ENCODE data around the gene ZBTB20.
"Not testable (repeated sequence)": the region's sequence is repeated elsewhere in the genome, so short reads cannot be mapped to it uniquely, and the experiment has no call there.

Gene ZBTB20

DNA sequence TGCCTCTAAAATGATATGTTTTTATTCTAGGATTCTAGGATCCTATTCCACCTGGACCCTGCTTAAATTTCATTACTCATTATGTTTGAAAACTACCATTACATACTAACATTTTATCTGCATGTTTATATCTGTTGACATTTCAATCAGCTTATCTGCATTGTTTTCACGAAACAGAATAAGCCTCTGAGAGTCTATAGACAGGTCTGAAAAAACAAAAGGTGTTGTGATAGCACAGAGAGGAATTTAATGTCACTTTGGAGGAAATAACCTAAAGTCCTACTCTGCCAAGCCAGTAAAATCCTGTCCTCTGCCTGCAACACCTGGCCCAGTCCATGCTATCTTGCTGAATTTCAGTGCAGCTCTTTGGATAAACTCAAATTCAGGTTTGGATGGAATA lies 315.2 kb downstream of the ZBTB20 start:
- no peak for DNase-seq (ENCODE audit: low read depth)

- peak; percentile 15 for DNase-seq (ENCODE audit: low read depth)
Measured at GRCh38 chr3:114830652-114831051, 316.4 kb downstream of the ZBTB20 start.

DNA sequence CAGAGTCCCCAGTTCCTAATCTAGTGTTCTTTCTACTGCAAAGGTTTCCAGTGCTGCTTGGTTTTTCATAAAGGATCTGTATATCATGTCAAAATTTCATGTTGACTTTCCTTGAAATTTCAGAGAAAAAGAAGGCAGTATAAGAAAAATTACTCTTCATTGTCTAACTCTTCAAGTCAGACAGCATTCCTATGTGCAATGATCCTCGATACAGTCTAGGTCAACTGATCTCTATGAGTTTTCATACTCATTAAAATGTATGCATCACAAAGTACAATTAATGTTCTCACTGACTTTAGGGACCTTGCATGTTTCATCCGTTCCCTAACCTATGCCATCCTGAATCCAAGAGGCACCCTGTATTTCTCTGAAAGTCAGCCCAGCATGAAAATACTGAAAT lies 317.3 kb downstream of the ZBTB20 start:
- DNase-seq (ENCODE audit: low read depth), result no peak

- peak; percentile 43 for DNase-seq (ENCODE audit: low read depth)
Measured at GRCh38 chr3:114827495-114827894, 319.6 kb downstream of the ZBTB20 start.

- DNase-seq (ENCODE audit: low read depth), result no peak
Measured at GRCh38 chr3:114824014-114824413, 323.1 kb downstream of the ZBTB20 start.

DNA sequence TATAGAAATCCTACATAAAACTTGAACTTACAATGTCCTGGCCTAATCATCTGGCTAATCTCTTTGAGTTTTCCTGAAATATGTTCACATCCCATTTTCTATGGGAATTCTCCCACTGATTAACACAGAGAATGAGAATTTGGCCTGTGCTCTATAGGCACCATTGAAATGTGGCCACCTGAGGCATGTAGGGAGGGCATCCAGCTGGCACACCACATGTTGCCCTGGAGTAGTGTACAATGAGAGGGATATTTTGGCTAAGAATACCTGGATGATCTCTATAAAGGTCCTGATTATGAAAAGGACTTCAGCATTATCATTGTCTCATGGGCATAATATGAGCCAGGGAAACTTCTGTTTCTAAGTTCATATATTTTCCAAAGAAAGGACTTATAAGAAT lies 324.0 kb downstream of the ZBTB20 start:
- no peak for DNase-seq (ENCODE audit: low read depth)

GRCh38 chr3:114816052-114816451 lies 331.0 kb downstream of the ZBTB20 start:
- DNase-seq (ENCODE audit: low read depth), result no peak

DNA sequence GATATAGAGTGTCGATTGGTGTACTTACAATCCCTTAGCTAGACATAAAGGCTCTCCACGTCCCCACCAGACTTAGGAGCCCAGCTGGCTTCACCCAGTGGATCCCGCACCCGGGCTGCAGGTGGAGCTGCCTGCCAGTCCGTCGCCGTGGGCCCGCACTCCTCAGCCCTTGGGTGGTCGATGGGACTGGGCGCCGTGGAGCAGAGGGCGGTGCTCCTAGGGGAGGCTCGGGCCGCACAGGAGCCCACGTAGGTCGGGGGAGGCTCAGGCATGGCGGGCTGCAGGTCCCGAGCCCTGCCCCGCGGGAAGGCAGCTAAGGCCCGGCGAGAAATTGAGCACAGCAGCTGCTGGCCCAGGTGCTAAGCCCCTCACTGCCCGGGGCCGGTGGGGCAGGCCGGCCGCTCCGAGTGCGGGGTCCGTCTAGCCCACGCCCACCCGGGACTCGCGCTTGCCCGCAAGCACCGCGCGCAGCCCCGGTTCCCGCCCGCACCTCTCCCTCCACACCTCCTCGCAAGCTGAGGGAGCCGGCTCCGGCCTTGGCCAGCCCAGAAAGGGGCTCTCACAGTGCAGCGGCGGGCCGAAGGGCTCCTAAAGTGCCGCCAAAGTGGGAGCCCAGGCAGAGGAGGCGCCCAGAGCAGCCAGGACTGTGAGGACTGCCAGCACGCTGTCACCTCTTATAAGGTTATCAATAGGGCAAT lies 334.4 kb downstream of the ZBTB20 start:
- DNase-seq (ENCODE audit: low read depth), result not testable (repeated sequence)

DNA sequence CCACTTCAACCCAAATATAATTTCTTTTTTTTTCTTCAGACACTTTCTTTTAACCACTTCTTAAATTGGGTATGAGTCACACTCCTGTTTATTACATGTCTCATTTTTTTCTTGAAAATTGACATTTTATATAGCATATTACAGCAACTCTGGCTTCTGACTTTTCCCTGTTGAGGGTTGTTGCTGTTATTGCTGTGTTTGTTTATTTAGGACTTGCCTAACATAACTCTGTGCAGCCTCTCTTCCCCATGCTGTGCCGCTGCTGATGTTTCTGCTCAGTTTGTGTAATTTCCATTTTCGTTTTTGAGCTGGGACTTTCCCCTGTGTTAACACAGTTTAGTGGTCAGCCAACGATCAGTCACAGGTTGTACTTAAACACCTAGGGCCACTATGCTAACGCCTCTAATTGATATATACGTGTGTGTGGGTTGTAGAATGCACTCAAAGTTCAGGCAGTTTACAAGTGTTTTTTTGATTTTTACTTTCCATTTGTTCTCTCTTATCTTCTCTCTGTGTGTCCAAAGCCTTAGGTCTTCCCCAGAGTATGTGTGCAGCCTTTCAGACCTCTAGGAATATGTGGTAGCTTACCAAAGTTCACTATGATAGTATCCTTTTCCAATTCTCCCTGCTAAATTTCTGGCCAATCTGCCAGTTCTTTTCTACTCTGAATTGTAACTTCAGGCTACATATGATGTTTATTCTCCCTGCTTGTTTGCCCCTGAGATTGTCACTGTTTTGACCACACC lies 337.2 kb downstream of the ZBTB20 start:
- DNase-seq (ENCODE audit: low read depth), result peak; percentile 42

DNA sequence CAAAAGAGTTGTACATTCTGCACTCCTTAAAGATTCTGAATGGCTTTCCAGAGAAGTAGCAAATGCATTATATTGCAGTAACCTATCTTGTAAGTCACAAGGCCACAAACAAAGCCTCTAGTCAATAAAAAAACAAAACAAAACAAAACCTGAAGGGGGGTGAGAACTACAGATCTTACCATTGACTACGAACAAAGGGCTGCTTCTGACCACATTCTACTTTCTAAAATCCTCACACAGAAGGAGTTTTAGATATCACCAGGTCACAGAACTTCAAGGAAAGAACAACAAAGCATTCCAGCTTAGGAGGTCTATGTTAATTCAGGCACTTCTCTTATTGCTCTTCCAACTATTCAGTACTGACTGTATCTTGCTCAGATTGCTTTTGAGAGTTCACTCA lies 343.0 kb downstream of the ZBTB20 start:
- DNase-seq (ENCODE audit: low read depth), result no peak

DNA sequence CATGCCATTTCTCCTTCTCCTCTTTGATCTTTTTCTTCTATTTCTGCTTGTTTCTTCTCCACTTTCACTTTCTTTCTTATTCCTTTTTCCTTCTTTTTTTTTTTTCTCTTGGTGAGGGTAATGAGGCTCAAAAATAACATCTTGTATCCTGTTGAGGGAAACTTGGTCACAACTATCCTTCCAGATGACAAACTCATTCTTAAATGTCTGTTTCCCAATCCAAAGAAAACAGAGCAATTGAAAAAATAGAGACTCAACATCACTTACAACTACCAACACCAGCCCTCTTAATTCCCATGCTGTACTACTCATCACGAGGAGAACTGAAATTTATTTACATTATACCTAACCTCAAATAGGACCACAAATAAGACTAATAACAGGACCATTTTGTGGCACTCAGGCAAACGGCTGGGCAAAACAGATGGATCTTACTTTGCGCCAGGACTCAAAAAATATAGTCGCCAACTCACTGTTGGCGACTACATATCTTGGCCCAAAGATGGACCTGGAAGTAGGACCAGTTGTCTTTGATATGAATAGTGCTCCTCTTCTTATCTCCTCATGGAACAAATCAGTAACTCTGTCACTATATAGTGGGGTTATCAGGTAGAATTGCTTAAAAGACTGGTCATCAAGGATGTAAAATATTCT lies 343.9 kb downstream of the ZBTB20 start:
- no peak for DNase-seq (ENCODE audit: low read depth)

DNA sequence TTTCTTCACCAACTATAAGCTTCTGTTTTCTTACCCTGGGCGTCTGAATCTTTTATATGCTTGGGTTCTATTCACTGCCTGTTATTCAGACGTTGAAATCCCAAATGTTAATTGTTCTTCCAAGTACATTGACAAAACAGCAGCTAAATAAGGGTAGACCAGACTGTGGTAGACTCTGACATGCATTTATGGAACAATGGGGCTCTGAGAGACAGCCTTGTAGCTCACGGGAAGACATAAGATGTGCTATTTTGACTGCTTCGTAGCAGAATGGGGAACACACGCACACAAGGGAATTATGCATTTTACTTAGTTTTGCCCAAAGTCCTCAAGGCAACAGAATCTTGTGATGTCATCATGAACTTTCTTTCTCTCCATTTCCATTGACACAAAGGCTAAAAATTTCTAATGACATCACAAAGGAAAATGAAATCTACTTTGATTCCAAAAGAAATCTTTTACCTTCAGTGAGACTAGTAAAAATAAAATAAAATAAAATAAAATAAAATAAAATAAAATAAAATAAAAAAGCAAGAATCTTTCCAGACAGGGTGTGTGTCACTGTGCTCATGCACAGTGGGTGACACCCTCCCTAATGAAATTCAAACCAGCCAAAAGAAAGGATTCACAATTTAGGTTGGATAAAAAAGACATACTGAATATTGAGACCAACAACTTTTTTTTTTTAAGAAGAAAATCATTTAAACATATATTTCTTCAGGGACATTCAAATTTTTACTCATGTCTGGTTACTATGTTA lies 346.6 kb downstream of the ZBTB20 start:
- no peak for DNase-seq (ENCODE audit: low read depth)

- DNase-seq (ENCODE audit: low read depth), result no peak
Measured at GRCh38 chr3:114799816-114800215, 347.3 kb downstream of the ZBTB20 start.

DNA sequence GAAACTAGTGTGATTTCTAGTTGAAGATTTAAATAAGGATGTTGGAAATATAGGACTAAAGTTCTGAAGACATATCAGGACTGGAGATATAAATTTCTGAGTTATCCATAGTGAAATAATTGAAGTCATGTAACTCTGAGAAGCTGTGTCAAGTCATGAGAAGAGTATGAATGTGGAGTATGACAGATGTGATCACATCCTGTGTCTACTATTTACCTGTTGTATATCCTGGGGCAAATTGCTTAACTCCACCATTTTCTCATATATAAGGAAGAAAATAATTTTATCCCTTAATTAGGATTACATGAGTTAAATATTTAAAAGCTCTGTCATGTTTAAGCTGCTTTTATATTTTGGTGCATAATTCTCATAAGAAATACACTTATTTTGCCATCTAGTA lies 350.3 kb downstream of the ZBTB20 start:
- DNase-seq (ENCODE audit: low read depth), result no peak

DNA sequence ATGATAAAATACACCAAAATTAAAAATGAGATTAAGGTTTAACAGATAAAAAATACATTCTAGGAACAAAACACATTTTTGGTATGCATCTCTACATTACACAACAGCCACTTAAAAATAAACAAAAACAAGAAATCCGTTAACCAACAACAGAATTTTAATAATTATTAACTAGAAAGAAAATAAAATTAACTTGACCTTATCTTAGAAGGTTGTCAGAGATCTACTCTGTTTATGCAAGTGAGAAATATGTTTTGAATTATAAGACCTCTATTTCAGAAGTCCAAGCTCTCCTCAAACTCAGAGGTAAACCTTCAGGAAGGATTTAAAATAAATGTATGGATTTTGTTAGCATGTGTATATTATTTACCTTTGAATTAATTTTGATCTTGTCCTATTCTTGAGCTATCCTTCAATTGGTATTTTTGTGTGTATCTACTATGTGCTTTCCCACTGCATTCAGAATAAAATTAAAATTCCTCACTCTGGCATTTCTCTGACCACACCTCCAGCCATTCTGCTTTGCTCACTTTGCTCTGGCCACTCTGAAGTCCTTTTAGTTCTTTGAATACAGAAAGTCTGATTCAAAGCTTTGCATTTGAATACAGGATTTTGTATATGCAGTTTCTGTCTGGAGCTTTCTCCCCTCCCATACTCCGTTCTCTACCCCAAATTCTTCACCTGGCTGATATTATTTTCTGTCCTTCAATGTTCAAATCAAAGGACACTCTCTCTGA lies 352.0 kb downstream of the ZBTB20 start:
- no peak for DNase-seq (ENCODE audit: low read depth)

DNA sequence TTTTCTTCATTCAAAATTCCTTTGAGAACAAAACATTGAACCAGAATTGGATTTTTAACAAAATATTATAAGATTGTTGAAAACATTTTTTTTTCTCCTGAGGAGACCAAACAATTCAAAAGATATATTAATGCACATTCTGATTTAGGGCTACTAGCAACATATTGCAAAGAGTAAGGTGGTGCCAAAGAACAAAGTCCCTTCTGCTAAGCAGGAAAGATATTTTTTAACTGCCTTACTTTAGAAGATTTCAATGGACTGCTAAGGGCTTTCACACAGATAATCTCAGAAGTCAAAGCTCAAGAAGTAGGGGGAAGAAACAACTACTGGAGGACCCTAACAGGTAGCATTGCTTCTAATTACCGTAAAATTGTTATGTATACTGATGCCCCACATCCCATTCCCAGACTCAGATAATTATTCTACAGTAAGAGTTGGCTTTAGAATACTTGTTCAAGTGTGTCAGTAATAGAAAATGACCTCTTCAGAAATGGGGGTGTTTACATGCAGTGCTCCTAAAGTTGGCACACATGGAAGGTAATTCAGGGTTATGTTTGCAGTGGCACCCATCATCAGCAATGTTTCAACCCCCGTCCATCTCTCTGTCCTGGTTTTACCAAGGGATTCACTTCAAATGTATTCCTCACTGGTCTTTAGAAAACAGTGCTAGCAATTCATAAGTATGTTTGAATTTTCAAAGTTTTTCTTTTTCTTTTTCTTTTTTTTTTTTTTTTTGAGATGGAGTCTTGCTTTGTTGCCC lies 354.7 kb downstream of the ZBTB20 start:
- no peak for DNase-seq (ENCODE audit: low read depth)

DNA sequence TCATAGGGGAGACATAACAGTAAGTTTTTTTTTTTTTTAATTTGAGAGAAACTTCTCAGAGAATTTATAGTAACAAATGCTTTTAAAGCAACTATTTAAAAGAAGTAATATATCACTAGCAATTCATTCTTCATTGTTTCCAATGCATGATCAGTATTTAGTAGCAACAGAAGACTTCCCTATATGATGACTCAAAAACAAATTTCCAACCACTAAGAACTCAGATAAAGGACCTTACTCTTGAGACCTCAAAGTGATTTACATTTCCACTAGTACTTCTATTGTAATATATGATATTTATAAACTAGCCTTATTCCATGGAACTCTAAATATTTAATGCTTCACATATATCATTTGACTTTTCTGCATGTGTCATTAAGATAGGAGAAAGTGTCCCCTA lies 356.3 kb downstream of the ZBTB20 start:
- no peak for DNase-seq (ENCODE audit: low read depth)

DNA sequence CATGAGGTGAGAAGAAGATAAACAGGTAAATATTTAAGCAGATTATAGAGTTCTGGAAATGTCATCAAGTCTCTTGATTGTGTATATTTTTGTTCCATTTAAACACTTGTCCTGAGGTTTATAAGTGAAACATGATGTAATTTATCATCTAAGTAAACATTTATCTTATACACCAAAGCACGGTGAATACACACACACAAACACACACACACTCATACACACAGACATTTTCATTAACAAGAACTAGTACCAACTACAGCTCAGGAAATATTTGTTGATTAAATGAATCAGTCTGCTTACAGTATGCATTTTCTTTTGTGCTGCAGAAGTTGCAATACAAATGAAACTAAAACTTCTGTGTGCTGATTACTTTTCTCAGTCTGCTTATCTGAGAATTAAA lies 357.3 kb downstream of the ZBTB20 start:
- no peak for DNase-seq (ENCODE audit: low read depth)

DNA sequence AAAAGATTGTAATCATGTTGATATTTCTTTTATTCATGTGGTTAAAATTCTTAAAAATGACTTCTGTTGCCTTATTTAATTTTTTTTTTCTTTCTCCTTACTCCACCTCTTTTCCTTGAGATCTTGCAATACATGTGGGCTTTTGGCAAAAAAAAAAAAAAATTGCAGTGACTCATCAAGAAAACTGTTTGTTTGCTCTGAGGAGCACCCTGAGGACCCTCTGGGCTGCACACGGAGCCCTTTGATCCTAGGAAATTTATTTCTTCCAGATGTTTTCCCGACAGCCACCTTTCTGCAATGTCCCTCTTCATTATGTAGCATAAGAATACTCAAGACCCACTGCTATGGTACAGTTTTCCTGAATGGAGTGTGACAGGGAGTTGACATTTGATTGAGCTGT lies 371.7 kb downstream of the ZBTB20 start:
- DNase-seq (ENCODE audit: low read depth), result peak; percentile 17

DNA sequence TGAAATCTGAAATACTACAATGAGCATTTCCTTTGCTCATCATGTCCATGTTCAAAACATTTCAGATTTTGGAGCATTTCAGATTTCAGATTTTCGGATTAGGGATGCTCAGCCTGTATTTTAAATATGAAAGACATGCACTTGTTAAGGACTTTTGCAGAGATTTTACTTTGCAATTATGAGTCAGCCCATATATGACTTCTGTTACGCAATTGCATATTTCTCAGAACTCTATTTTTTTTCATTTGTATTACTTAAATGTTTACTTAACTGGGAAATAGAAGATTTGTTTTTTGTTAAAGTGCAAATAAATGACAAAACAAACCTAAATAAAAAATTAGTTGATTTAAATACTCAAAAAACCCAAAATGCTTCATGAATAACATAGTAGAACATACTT lies 376.2 kb downstream of the ZBTB20 start:
- peak; percentile 57 for DNase-seq (ENCODE audit: low read depth)

DNA sequence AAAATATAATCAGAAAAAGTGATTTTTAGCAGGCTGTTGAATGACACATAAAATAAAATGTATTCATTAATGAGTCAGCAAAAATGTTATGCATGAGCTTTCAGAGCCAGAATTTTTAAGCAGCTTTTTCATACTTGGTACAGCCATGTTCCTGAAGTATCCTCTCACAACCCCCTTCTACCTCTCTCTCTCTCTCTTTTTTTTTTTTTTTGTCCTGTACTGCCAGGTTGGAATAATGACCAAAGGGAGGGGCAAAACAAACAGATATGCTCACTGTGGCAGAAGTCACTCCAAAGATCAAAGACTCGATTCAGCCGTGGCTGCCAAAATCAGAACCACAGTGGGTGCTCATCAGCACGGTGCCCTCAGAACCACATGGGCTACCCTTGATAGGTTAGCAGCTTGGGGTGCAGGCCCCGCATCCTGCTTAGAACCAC lies 383.0 kb downstream of the ZBTB20 start:
- DNase-seq (ENCODE audit: low read depth), result peak; percentile 3

Measured in fibroblast of gingiva (primary cell).